GM19324 (cell line): ENCODE measurements around the gene SSH3.
"Not testable (repeated sequence)": the region's sequence is repeated elsewhere in the genome, so short reads cannot be mapped to it uniquely, and the experiment has no call there.

Source experiments
- ATAC-seq: cut with Tn5 transposase; IDR thresholded peaks from one replicate; pipeline ENCODE4 v1.9.1; 2021; ENCODE audit warnings: mild to moderate bottlenecking, moderate library complexity; ENCODE audit not compliant: unreplicated experiment, low FRiP score

Gene SSH3

GRCh38 chr11:67308031-67308866 is 4.9 kb downstream of the SSH3 start:
- ATAC-seq, result no peak

GRCh38 chr11:67309166-67309565 is 5.8 kb downstream of the SSH3 start:
- ATAC-seq, result no peak

- ATAC-seq, result no peak
Measured at GRCh38 chr11:67309661-67310061, 6.3 kb downstream of the SSH3 start.

GRCh38 chr11:67310246-67311050 is 7.1 kb downstream of the SSH3 start:
- no peak for ATAC-seq

GRCh38 chr11:67311051-67311555 is 7.8 kb downstream of the SSH3 start:
- ATAC-seq, result no peak

- ATAC-seq, result no peak
Measured at GRCh38 chr11:67311556-67312082, 8.3 kb downstream of the SSH3 start.

GRCh38 chr11:67312187-67313021 is 9.1 kb downstream of the SSH3 start:
- ATAC-seq, result no peak

GRCh38 chr11:67313125-67313890 is 10.0 kb downstream of the SSH3 start:
- no peak for ATAC-seq

- ATAC-seq, result no peak
Measured at GRCh38 chr11:67314218-67314617, 10.9 kb downstream of the SSH3 start.

GRCh38 chr11:67315325-67315909 is 12.1 kb downstream of the SSH3 start:
- no peak for ATAC-seq

- ATAC-seq, result no peak
Measured at GRCh38 chr11:67316882-67317204, 13.5 kb downstream of the SSH3 start.

GRCh38 chr11:67317205-67317887 is 14.0 kb downstream of the SSH3 start:
- peak; percentile 91 for ATAC-seq

GRCh38 chr11:67317888-67318555 is 14.7 kb downstream of the SSH3 start:
- ATAC-seq, result no peak

- ATAC-seq, result not testable (repeated sequence)
Measured at GRCh38 chr11:67318876-67319275, 15.5 kb downstream of the SSH3 start.

GRCh38 chr11:67320011-67320410 is 16.7 kb downstream of the SSH3 start:
- ATAC-seq, result no peak

- ATAC-seq, result no peak
Measured at GRCh38 chr11:67320691-67321090, 17.4 kb downstream of the SSH3 start.

GRCh38 chr11:67321313-67321871 is 18.1 kb downstream of the SSH3 start:
- no peak for ATAC-seq

- no peak for ATAC-seq
Measured at GRCh38 chr11:67322049-67322448, 18.7 kb downstream of the SSH3 start.
